ENCODE data around the gene DIP2C.
A peak's percentile ranks its signal among the peaks of the same experiment; 100 is the strongest.

Gene DIP2C

DNA sequence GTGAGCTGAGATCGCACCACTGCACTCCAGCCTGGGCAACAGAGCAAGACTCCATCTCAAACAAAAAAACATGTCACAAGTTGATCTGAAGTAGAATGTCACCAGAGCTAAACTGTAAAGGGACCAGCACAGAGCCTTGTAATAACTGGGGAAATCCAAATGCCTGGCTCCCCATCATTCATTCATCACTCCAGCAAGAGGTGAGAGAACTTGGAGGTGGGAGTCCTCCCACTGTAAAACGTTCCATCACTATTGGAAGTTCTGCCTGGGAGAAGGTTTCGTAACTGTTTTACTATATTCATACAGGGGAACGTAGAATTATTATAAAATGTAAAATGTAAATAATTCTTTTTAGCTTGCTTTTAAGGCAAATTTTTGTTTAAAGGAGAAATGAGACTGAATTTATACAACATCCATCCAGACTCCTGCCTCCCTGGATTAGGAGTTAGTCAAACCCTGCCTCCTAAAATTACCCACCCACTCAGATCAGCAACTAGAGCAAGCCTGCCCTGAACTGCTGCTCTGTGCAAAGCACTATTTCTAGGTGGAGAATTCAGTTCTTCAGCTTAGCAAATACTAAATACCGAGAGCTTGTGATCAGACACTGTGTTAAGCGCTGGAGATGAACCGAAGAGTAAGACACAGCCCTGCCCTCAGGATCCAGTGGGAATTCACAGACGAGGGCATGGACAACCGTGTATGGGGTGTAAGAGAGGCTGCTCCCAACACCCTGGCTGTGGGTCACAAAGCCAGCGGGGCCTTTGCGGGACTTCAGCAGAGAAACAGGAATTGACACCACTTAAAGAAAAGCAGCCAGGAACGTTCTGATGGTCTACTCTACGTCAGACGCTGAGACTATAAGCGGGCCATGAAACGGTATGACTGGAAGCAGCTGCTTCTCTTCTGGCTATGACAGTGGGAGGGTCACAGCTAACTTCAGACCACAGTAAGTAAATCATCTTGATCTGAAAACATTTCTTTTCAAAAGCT is 345.9 kb downstream of the DIP2C start:
- Histone ChIP-seq H3K27me3 (ENCODE audit: control insufficient read depth, insufficient read depth, low read length) (no peaks in the 10 kb centered on the region), H3K9ac (ENCODE audit: low read length) (no peak overlapping the region), H3K36me3 (ENCODE audit: control insufficient read depth, insufficient read depth, low read length) (no peaks in the 10 kb centered on the region), H3K4me1 (ENCODE audit: control insufficient read depth, insufficient read depth, low read length) (peaks cover 9% of the 10 kb centered on the region), H3K4me3 (ENCODE audit: low read length) (no peak overlapping the region), H3K9me3 (ENCODE audit: control insufficient read depth, low read length) (no peaks in the 10 kb centered on the region)

DNA sequence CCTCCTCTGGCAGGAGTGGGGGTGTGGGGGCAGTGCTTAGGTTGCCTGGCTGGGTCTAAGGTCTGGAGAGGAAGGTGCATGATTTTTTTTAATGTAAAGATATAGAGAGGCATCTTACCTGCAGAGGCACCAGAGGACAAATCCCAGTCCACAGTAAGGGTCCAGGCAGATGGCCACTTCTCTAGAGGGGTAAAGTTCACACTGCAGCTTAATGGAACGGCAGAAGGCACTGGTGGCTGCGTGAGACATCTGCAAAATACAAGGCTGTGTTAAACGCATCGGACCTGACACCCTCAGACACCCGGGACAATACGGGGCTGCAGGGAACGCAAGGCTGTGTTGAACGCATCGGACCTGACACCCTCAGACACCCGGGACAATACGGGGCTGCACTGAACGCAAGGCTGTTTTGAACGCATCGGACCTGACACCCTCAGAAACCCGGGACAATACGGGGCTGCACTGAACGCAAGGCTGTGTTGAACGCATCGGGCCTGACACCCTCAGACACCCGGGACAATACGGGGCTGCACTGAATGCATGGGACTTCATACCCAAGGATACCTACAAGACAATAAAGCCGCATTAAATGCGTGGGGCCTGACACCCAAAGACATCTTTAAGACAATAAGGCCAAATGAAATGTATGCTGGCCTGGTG is 348.3 kb downstream of the DIP2C start:
- Histone ChIP-seq H3K9me3 (ENCODE audit: control insufficient read depth, low read length) (no peaks in the 10 kb centered on the region), H3K36me3 (ENCODE audit: control insufficient read depth, insufficient read depth, low read length) (no peaks in the 10 kb centered on the region)

DNA sequence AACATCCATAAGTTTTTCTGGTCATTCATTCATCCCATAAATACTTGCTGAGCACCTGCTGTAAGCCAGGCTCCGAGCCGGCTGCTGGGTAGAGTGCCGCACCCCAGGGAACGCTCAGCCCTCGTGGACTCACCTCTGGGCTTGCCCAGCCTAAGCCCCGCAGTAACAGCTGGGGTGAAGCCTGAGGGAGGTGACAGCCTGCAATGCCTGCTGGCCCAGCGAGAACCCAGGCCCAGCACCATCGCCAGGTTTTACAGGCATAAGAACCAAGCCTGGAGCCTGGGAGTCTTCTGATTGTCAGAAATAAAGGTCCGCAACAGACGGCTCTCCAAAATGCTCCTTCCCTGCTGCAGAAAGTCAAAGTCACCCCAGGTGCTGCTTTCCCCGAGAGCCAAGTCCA is 348.8 kb downstream of the DIP2C start:
- Histone ChIP-seq H3K36me3 (ENCODE audit: control insufficient read depth, insufficient read depth, low read length) (no peaks in the 10 kb centered on the region), H3K4me3 (ENCODE audit: low read length) (no peak overlapping the region), H3K27me3 (ENCODE audit: control insufficient read depth, insufficient read depth, low read length) (no peaks in the 10 kb centered on the region), H3K4me1 (ENCODE audit: control insufficient read depth, insufficient read depth, low read length) (peaks cover 24% of the 10 kb centered on the region), H3K9ac (ENCODE audit: low read length) (no peak overlapping the region), H3K9me3 (ENCODE audit: control insufficient read depth, low read length) (no peaks in the 10 kb centered on the region)

More for the DNA sequence above, 348.3 kb downstream of the DIP2C start:
- H3K27me3 ChIP-seq (ENCODE audit: control insufficient read depth, insufficient read depth, low read length) = no peaks in the 10 kb centered on the region
- H3K4me1 ChIP-seq (ENCODE audit: control insufficient read depth, insufficient read depth, low read length) = peaks cover 24% of the 10 kb centered on the region
- no peak overlapping the region for H3K9ac ChIP-seq (ENCODE audit: low read length)
- H3K4me3 ChIP-seq (ENCODE audit: low read length) = no peak overlapping the region

DNA sequence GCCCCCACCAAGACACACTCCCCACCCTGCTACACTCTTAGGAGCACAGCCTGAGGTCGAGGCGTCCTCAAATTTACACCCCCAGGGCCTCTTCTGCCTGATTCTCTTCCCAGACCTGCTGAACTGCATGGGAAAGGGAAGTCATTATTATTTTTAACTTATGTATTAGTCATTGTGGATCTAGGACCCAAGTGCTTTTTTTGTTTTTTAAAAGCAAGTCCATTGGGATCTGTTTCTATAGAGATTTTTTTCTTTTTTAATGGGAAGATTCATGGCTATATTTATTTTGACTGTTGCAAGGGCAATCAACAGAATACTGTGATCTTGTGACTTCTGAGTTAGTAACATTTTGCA is 350.5 kb downstream of the DIP2C start:
- Histone ChIP-seq H3K4me1 (ENCODE audit: control insufficient read depth, insufficient read depth, low read length) (peaks cover 24% of the 10 kb centered on the region), H3K27me3 (ENCODE audit: control insufficient read depth, insufficient read depth, low read length) (no peaks in the 10 kb centered on the region), H3K9ac (ENCODE audit: low read length) (no peak overlapping the region), H3K4me3 (ENCODE audit: low read length) (no peak overlapping the region), H3K36me3 (ENCODE audit: control insufficient read depth, insufficient read depth, low read length) (no peaks in the 10 kb centered on the region), H3K9me3 (ENCODE audit: control insufficient read depth, low read length) (no peaks in the 10 kb centered on the region)

DNA sequence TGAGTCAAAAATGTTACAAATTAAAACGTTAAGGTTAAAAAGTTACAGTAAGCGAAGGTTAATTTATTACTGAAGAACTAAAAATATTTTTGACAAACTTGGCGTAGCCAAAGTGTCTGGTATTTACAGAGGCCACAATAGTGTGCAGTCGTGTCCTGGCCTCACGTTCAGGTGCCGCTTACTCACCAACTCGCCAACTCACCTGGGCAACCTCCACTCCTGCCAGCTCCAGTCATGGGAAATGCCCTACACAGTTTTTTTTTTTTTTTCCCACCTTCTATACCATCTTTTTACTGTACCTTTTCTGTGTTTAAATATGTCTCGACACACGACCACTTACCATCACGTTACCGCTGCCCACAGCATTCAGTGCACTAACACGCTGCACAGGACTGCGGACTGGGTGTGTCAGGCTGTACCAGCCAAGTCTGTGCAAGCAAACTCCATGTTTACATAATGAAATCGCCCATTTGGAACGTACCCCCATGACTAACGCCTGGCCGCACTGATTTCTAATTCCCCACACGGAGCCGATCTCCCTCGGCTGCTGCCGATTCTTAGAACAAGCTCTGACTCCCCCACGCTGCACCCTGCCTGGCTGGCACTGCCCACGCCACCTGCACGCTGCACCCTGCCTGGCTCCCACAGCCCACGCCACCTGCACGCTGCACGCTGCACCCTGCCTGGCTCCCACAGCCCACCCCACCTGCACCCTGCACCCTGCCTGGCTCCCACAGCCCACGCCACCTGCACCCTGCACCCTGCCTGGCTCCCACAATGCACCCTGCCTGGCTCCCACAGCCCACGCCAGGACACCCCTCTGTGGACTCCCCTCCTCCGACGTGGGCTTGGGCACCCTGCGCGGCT is 351.1 kb downstream of the DIP2C start:
- Histone ChIP-seq H3K9me3 (ENCODE audit: control insufficient read depth, low read length) (no peaks in the 10 kb centered on the region), H3K4me3 (ENCODE audit: low read length) (no peak overlapping the region), H3K9ac (ENCODE audit: low read length) (no peak overlapping the region), H3K4me1 (ENCODE audit: control insufficient read depth, insufficient read depth, low read length) (peaks cover 24% of the 10 kb centered on the region), H3K36me3 (ENCODE audit: control insufficient read depth, insufficient read depth, low read length) (no peaks in the 10 kb centered on the region), H3K27me3 (ENCODE audit: control insufficient read depth, insufficient read depth, low read length) (no peaks in the 10 kb centered on the region)

DNA sequence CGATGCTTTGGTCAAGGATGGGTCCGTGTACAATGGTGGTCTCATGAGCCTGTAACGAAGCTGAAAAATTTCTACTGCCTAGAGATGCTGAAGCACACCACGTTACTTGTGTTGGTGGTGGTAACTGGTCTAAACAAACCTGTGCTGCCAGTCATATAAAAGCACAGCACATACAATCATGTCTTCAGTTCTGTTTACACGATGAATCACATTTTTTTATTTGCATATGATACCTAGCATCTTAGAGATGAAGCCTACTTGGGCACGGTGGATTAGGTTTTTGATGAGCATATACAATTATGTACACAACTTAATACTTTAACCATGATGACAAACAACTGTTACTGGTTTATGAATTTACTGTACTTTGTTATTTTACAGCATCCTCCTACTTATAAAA is 353.2 kb downstream of the DIP2C start:
- no peak overlapping the region for H3K9ac ChIP-seq (ENCODE audit: low read length)
- no peak overlapping the region for H3K4me3 ChIP-seq (ENCODE audit: low read length)
- H3K4me1 ChIP-seq (ENCODE audit: control insufficient read depth, insufficient read depth, low read length) = peaks cover 24% of the 10 kb centered on the region
- no peaks in the 10 kb centered on the region for H3K36me3 ChIP-seq (ENCODE audit: control insufficient read depth, insufficient read depth, low read length)
- H3K27me3 ChIP-seq (ENCODE audit: control insufficient read depth, insufficient read depth, low read length) = no peaks in the 10 kb centered on the region
- no peaks in the 10 kb centered on the region for H3K9me3 ChIP-seq (ENCODE audit: control insufficient read depth, low read length)

DNA sequence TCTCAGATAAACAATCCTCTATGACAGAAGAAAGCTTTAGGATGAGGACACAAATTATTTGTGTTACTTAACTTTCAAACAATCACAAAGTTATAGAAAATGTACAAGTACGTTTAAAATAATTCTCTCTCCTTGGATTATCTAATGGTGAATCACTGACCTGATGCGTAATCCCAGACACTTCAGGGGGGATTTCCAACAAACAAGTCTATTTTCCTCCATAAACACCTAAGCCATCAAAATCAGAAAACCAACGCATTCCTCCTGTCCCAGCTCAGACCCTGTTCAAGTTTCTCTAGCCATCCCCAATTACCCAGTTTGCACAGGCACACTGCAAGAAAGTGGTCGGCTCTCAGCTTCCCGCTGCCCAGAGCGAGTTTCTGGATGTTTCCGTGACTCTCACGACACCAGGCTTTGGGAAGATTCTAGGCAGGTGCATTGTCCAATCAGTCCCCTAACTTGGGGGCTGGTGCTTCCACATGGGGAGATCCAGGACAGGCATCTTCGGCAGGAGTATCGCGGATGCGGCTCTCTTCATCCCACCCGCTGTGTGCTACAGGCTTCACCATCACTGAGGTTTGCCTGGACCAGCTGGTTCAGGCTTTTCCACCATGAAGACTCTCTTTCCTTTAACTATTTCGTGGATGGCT is 354.2 kb downstream of the DIP2C start:
- Histone ChIP-seq H3K27me3 (ENCODE audit: control insufficient read depth, insufficient read depth, low read length) (no peaks in the 10 kb centered on the region), H3K9me3 (ENCODE audit: control insufficient read depth, low read length) (no peaks in the 10 kb centered on the region), H3K4me3 (ENCODE audit: low read length) (no peak overlapping the region), H3K36me3 (ENCODE audit: control insufficient read depth, insufficient read depth, low read length) (no peaks in the 10 kb centered on the region), H3K4me1 (ENCODE audit: control insufficient read depth, insufficient read depth, low read length) (peaks cover 24% of the 10 kb centered on the region), H3K9ac (ENCODE audit: low read length) (no peak overlapping the region)

DNA sequence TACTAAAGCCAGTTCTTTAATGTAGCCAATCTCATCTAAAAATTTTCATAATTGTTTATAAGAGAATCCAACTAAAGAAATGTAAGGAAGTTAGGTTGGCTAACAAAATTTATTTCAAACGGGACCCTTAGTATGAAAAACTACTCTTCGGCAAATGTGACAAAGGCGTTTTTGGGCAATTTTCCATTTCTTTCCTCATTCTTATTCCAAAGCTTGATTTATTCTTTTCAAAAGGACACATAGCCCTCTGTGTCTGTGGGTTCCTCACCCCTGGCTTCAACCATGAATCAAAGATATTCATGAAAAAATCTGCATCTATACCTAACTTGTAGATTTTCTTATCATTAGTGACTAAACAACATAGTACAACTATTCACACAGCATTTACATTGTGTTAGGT is 358.3 kb downstream of the DIP2C start:
- peaks cover 22% of the 10 kb centered on the region for H3K4me1 ChIP-seq (ENCODE audit: control insufficient read depth, insufficient read depth, low read length)

DNA sequence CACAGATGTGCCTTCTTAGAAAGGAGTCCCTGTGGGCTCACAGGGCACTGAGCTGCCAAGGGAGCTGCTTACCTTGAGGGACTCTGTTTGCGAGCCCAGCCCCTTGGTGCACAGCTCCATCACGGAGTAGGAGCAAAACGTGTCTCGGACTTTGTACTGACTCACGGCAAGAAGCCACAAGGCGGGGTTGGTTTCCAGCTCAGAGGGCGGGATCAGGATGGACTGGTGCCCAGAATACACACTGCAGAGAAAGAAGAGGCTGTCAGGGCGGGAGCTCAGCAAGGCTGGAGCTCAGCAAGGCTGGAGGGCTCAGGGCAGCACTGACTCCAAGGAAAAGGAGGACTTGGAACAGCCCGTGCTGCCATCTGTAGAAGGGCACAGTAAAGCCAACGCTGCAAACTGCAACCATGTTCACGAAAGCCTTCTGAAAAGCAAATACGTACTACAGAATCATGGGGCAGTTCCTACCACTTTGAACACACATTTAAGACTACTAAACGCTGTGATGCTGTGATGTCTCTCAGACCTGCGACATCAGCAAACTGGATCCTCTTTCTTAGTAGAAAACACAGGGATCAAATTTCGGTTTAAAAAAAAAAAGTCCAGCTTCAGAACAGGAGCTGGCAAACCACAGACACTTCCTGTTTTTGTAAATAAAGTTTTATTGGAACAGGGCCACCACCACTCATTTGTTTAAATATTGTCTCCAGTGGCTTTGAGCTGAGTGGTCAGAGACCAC is 359.9 kb downstream of the DIP2C start:
- H3K27me3 ChIP-seq (ENCODE audit: control insufficient read depth, insufficient read depth, low read length) = no peaks in the 10 kb centered on the region
- no peaks in the 10 kb centered on the region for H3K36me3 ChIP-seq (ENCODE audit: control insufficient read depth, insufficient read depth, low read length)
- peaks cover 22% of the 10 kb centered on the region for H3K4me1 ChIP-seq (ENCODE audit: control insufficient read depth, insufficient read depth, low read length)
- peak overlapping the region; percentile 57 for H3K9ac ChIP-seq (ENCODE audit: low read length)
- no peak overlapping the region for H3K4me3 ChIP-seq (ENCODE audit: low read length)
- H3K9me3 ChIP-seq (ENCODE audit: control insufficient read depth, low read length) = no peaks in the 10 kb centered on the region

More for the DNA sequence above, 358.3 kb downstream of the DIP2C start:
- Histone ChIP-seq H3K36me3 (ENCODE audit: control insufficient read depth, insufficient read depth, low read length) (no peaks in the 10 kb centered on the region), H3K4me3 (ENCODE audit: low read length) (no peak overlapping the region), H3K9ac (ENCODE audit: low read length) (no peak overlapping the region), H3K27me3 (ENCODE audit: control insufficient read depth, insufficient read depth, low read length) (no peaks in the 10 kb centered on the region), H3K9me3 (ENCODE audit: control insufficient read depth, low read length) (no peaks in the 10 kb centered on the region)

DNA sequence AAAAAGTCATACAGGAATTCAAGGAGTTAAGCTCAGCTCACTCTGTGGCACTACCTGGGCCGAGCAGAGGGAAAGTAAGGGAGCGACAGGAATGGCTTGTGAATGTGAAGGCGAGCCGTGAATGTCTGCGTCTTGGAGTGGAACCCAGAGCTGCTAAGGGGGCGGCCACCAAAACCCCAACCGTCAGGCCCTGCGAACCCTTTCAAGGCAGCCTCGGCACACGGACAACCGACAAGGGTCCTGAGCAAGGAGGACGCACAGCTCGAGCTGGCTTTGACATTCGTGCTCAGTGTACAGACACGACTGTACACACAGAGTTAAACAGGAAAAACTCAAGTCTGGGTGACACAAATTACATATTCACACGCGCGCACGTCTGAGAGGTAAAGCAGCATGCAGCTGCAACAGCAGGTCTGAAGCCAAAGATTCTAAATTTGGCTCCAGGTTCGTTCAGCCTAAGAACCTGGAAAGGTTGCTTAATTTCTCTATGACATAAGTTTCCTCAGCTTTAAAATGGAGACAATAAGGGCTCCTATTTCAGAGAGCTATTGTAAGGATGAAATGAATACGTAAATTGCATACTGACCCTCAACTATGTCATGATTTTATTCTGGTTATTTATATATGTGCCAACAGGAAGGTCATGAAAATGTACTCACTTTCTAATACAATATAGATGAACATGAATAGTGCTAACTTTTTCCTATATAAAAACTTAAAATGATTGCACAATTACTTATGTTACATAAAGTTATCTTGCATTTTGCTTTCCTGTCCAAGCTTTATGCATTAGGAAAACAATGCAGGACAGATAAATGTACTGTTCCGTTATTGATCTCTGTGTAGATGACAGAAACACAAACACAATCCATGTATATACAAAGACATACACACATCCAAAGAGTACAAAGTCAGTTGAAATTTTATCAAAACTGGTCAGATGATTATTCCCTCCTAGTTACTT is 361.3 kb downstream of the DIP2C start:
- no peak overlapping the region for H3K9ac ChIP-seq (ENCODE audit: low read length)
- peaks cover 28% of the 10 kb centered on the region for H3K4me1 ChIP-seq (ENCODE audit: control insufficient read depth, insufficient read depth, low read length)
- H3K9me3 ChIP-seq (ENCODE audit: control insufficient read depth, low read length) = no peaks in the 10 kb centered on the region
- H3K4me3 ChIP-seq (ENCODE audit: low read length) = no peak overlapping the region
- H3K36me3 ChIP-seq (ENCODE audit: control insufficient read depth, insufficient read depth, low read length) = no peaks in the 10 kb centered on the region
- H3K27me3 ChIP-seq (ENCODE audit: control insufficient read depth, insufficient read depth, low read length) = no peaks in the 10 kb centered on the region

Measured in mucosa of stomach (tissue), 1 donor.